DOHH2 (cell line): ENCODE results near the gene SLC4A2.

Experiments
- EZH2phosphoT487 ChIP-seq: fragments of 200-600 bp; sonication (generic); IDR thresholded peaks from 2 replicates; pipeline ENCODE4 v1.6.1; 2017; ENCODE audit warnings: borderline replicate concordance, mild to moderate bottlenecking, antibody characterized with exemption, low read length, moderate library complexity, mixed read lengths
- TF ChIP-seq, protein P1 (sequence below): fragments of 200-600 bp; sonication (generic); IDR thresholded peaks from one replicate; pipeline ENCODE4 v1.5.1; 2014; ENCODE audit warnings: antibody characterized with exemption, mild to moderate bottlenecking, low read depth, low read length; ENCODE audit not compliant: poor library complexity, severe bottlenecking

DNA sequence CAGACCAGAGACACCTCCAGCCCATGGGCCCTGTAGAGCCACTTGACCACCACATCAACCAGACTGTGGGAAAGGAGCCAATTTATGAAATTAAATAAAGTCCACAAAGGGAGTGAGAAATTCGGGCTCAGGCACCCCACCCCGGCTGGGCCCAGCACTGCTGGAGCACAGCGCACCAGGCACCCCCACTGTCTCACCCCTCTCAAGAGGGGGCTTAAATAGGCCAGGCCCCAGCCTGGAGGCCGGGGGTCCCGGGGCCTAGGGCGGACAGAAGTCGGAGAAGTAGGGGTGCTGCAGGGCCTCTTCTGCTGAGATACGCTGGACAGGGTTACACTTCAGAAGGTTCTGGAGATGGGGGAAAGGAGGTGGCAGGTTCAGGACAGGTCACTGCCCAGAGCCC lies 5.6 kb upstream of the SLC4A2 start:
- TF ChIP-seq, protein P1, sequence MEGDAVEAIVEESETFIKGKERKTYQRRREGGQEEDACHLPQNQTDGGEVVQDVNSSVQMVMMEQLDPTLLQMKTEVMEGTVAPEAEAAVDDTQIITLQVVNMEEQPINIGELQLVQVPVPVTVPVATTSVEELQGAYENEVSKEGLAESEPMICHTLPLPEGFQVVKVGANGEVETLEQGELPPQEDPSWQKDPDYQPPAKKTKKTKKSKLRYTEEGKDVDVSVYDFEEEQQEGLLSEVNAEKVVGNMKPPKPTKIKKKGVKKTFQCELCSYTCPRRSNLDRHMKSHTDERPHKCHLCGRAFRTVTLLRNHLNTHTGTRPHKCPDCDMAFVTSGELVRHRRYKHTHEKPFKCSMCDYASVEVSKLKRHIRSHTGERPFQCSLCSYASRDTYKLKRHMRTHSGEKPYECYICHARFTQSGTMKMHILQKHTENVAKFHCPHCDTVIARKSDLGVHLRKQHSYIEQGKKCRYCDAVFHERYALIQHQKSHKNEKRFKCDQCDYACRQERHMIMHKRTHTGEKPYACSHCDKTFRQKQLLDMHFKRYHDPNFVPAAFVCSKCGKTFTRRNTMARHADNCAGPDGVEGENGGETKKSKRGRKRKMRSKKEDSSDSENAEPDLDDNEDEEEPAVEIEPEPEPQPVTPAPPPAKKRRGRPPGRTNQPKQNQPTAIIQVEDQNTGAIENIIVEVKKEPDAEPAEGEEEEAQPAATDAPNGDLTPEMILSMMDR: no peak
- TF ChIP-seq EZH2phosphoT487: no peak
